NCI-H1092 treated with DMSO at 0.1 percent for 48 hours (cell line): ENCODE results near the gene SEMA3F.

Experiments
- DNase-seq: peaks from one replicate; lab custom pipeline; 2025; lab: John Stamatoyannopoulos, UW

Gene SEMA3F

GRCh38 chr3:50155891-50156290 is 767 bp downstream of the SEMA3F start:
- no peak for DNase-seq

- DNase-seq: no peak
These were observed 1.7 kb downstream of the SEMA3F start for GRCh38 chr3:50156549-50157493.

- DNase-seq: no peak
These were observed 2.9 kb downstream of the SEMA3F start for GRCh38 chr3:50157827-50158529.

GRCh38 chr3:50158530-50159146 is 3.5 kb downstream of the SEMA3F start:
- DNase-seq: no peak

- DNase-seq: no peak
These were observed 5.4 kb downstream of the SEMA3F start for GRCh38 chr3:50160561-50160983.

GRCh38 chr3:50161320-50161719 is 6.2 kb downstream of the SEMA3F start:
- DNase-seq: no peak

- DNase-seq: peak; percentile 5
These were observed 7.1 kb downstream of the SEMA3F start for GRCh38 chr3:50162034-50162883.

- DNase-seq: no peak
These were observed 8.7 kb downstream of the SEMA3F start for GRCh38 chr3:50163572-50164455.

- DNase-seq: no peak
These were observed 9.4 kb downstream of the SEMA3F start for GRCh38 chr3:50164481-50164880.

- no peak for DNase-seq
These were observed 10.1 kb downstream of the SEMA3F start for GRCh38 chr3:50164984-50165909.

GRCh38 chr3:50165910-50166538 is 10.9 kb downstream of the SEMA3F start:
- DNase-seq: no peak

- no peak for DNase-seq
These were observed 11.5 kb downstream of the SEMA3F start for GRCh38 chr3:50166620-50167019.

- DNase-seq: no peak
These were observed 12.1 kb downstream of the SEMA3F start for GRCh38 chr3:50167069-50167840.

GRCh38 chr3:50167841-50168209 is 12.7 kb downstream of the SEMA3F start:
- no peak for DNase-seq

GRCh38 chr3:50168388-50168787 is 13.3 kb downstream of the SEMA3F start:
- no peak for DNase-seq

GRCh38 chr3:50168791-50169190 is 13.7 kb downstream of the SEMA3F start:
- DNase-seq: no peak

- no peak for DNase-seq
These were observed 14.2 kb downstream of the SEMA3F start for GRCh38 chr3:50169232-50169832.

GRCh38 chr3:50169858-50170257 is 14.7 kb downstream of the SEMA3F start:
- no peak for DNase-seq
